ENCODE data around the gene SMIM43.

Gene SMIM43

DNA sequence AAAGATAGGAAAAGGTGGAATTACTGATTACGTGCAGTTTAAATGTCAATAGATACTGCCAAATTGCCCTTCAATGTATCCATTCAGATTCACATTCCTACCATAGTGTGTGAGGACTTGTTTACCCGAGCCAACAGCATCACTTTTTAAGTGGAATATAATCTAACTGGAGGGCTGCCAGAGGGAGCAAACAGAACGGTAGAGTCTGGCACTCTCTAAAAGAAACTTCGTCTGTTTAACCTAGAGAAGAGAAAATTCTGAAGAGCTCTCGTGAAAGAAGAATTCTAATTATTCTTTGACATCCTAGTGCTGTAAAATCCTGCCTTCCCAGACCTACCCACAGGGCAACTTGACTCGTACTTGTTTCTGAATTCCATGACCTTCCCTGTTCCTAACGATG is 23.2 kb downstream of the SMIM43 start:
- H3K4me3 ChIP-seq (ENCODE audit: low read depth, low read length): no peak overlapping the region
- TF ChIP-seq, protein P1, sequence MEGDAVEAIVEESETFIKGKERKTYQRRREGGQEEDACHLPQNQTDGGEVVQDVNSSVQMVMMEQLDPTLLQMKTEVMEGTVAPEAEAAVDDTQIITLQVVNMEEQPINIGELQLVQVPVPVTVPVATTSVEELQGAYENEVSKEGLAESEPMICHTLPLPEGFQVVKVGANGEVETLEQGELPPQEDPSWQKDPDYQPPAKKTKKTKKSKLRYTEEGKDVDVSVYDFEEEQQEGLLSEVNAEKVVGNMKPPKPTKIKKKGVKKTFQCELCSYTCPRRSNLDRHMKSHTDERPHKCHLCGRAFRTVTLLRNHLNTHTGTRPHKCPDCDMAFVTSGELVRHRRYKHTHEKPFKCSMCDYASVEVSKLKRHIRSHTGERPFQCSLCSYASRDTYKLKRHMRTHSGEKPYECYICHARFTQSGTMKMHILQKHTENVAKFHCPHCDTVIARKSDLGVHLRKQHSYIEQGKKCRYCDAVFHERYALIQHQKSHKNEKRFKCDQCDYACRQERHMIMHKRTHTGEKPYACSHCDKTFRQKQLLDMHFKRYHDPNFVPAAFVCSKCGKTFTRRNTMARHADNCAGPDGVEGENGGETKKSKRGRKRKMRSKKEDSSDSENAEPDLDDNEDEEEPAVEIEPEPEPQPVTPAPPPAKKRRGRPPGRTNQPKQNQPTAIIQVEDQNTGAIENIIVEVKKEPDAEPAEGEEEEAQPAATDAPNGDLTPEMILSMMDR (IDR thresholded peaks at IDR 0.05; ENCODE audit: insufficient read depth, low read depth, low read length, missing control alignments): no peak
- no peak for DNase-seq (ENCODE audit: low read depth)

DNA sequence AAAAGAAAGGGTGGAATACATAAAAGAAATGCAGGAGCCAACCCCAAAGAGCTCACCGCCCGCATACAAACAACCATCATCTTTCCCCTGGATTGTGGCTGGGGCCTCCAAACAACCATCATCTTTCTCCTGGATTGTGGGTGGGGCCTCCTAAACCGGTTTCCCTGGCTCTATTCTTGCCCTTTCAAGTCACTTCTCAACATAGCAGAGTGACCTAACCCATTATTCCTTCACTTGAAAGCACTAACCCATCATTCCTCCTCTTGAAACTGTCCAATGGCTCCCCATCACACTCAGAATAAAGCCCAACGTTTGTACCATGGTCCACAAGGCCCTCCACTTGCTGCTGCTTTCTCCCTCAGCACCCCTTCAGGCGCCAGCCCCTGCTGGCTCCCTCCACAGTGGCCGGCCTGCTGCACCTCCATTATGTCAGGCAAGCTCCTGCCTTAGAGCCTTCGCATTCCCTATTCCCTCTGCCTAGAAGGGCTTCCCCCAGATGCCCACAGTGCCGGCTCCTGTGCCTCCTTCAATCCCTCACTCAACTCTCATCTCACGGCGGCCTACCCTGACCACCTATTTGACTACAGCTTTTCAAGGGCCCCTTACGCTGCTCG is 24.1 kb downstream of the SMIM43 start:
- no peak for DNase-seq (ENCODE audit: low read depth)
- H3K4me3 ChIP-seq (ENCODE audit: low read depth, low read length): no peak overlapping the region
- TF ChIP-seq, protein P1 (IDR thresholded peaks at IDR 0.05; ENCODE audit: insufficient read depth, low read depth, low read length, missing control alignments): no peak

DNA sequence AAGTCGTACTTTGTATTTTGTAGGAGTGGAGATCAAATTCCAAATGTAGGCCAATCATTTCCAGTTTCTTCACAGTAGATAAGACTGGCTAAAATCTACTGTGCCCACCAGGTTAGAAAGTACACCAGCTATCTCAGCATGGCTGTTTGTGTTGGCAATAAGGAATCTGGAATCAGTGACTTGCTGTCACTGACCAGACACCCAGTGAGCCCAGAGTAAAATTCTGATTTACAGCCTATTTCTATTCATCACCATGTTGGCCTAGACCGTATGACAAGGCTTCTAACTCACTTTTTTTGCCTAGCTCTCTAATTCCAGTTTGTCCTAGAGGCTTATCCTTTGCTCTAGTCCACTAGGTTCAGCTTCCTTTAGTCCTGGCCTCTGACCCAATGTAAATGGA is 25.4 kb downstream of the SMIM43 start:
- TF ChIP-seq, protein P1 (IDR thresholded peaks at IDR 0.05; ENCODE audit: insufficient read depth, low read depth, low read length, missing control alignments): no peak
- DNase-seq (ENCODE audit: low read depth): no peak
- no peak overlapping the region for H3K4me3 ChIP-seq (ENCODE audit: low read depth, low read length)

DNA sequence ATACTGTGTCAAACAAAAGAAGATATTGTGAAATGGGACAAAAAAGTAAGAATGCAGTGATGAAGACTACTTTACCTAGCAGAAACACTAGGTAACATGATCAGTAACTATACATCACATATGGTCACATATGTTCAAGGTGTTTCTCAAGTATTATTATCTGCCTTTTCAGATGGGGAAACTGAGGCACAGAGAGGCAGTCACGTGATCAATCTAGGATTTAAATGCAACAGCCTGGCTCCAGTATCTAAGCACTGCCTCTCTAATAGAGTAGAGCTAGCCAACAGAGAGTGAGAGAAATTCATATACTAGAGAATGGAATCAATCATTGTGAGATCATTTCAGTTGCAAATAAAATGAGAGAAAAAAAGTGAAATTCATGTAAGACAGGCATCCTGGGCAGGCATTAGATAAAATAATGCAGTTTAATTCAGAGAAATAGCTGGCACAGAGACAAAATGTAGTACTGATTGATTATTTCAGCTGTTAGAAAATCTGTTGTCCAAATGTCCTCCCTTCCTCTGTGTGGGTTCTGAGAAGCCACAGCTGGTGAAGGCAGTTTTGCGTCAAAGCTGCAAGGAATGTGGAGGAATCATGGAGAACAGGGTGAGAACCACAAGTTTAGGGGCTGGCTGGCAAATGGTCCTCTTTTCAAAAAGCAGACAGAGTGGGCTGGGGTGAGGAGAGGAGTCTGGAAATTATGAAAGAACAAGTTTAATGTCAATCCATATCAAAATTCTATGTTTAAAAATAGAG is 26.0 kb downstream of the SMIM43 start:
- H3K4me3 ChIP-seq (ENCODE audit: low read depth, low read length): no peak overlapping the region
- DNase-seq (ENCODE audit: low read depth): no peak
- TF ChIP-seq, protein P1 (IDR thresholded peaks at IDR 0.05; ENCODE audit: insufficient read depth, low read depth, low read length, missing control alignments): no peak

DNA sequence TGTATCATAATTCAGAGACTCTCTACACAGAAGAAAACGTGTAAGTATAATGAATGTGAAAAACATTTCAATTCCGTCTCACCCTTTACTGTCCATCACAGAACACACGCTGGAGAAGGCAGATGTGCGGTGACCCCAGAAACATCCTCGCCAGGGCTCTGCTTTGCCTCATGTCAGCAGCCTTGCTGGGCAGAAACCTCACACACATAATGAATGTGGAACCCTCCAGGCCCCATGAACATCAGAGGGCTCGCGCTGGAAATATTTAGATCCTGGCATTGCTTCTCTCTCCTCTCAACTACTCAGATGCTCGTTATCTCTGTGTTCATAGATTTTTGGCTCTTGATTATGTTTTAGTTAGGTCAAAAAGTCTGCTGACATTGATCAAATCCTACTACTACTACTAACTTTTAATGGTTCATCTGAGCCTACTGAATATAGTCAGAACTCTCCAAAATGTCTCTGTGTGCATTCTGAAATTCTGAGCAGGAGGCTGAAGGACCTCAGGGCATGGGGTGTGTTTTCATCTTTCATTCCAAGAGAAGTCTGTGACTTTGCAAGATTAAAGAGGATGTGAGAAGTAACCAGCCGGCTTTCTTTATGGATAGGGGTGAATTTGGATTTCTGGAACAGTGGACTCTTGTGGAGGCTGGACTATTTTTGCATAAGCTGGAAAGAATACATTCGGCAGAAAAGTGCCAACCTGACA is 27.0 kb downstream of the SMIM43 start:
- TF ChIP-seq, protein P1 (IDR thresholded peaks at IDR 0.05; ENCODE audit: insufficient read depth, low read depth, low read length, missing control alignments): no peak
- DNase-seq (ENCODE audit: low read depth): no peak
- H3K4me3 ChIP-seq (ENCODE audit: low read depth, low read length): no peak overlapping the region

DNA sequence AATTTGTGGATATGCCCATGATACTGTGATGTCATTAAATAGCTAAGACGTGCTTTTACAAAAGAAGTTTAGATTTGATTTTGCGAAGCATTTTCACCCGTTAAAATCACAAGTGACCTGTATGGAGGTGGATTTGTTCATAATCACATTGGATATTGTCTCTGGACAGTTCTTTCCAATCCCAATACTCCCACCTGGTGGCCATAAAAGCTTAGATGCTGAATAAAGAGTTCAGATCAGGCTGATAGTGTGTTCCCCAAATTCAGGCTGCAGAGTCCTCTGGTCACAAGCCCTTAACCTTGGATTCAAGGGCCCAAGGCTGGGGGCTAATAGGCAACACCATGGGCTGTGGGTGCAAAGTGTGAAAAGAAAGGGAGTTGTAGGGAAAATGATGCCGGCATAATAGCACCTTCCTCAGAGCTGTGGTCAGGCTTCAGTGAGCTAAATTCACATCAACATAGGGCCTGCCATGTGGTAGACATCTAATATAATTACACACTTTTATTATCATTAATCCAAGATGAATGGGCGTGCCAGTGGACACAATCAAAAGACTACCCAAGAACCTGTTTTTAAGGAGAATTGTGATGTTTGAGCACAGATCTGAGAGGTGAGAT is 28.1 kb downstream of the SMIM43 start:
- DNase-seq (ENCODE audit: low read depth): peak; percentile 50
- no peak overlapping the region for H3K4me3 ChIP-seq (ENCODE audit: low read depth, low read length)
- TF ChIP-seq, protein P1 (IDR thresholded peaks at IDR 0.05; ENCODE audit: insufficient read depth, low read depth, low read length, missing control alignments): peak; percentile 40
